ENCODE measurements around the gene CLEC6A. TPM values are rescaled to one million over a fixed set of nuclear protein-coding genes. Genes with fewer than 3 reads are reported as not detected.

CLEC6A gene
- total and polyA plus RNA-seq, 2 of the 8 experiments (the other 6 are each of a cell fraction or from before 2014, with no cell fraction given) = not detected

GRCh38 chr12:8507596-8507995, 51.8 kb downstream of the CLEC6A start:
- H3K36me3 ChIP-seq (ENCODE audit: control insufficient read depth in 2 of 4, insufficient read depth in 4 of 4, low read length in 3 of 4) = no peaks in the 10 kb centered on the region
- no peak overlapping the region; a peak in 1 of 4 replicates for H3K4me2 ChIP-seq (ENCODE audit: insufficient read depth in 1 of 2, low read depth in 2 of 2, low read length in 2 of 2)
- no peak overlapping the region for H2BK20ac ChIP-seq (ENCODE audit: low read length)
- H3K4me1 ChIP-seq (replicated peaks in 1 of 4; ENCODE audit: control insufficient read depth in 3 of 4, insufficient read depth in 4 of 4, low read length in 3 of 4) = peaks cover 0 to 17% (median 11%) of the 10 kb centered on the region in 4 experiments; a peak in 6 of 7 replicates
- H3K18ac ChIP-seq (ENCODE audit: extremely low read depth, low read length) = peak overlapping the region; percentile 60
- no peak overlapping the region for H3K9ac ChIP-seq (replicated peaks in 1 of 4; ENCODE audit: extremely low read depth in 1 of 4, low read depth in 3 of 4, low read length in 3 of 4)
- no peaks in the 10 kb centered on the region for H3K9me3 ChIP-seq (ENCODE audit: insufficient read depth in 2 of 2, low read depth in 1 of 2, low read length in 1 of 2)
- no peak overlapping the region for H4K5ac ChIP-seq (ENCODE audit: insufficient read length, low read depth, low read length)
- H3K4ac ChIP-seq (replicated peaks; ENCODE audit: insufficient read length, low read depth, low read length) = no peak overlapping the region
- ChIA-PET POLR2A (ENCODE audit: partially characterized antibody) (no interaction called here), CTCF (ENCODE audit: partially characterized antibody) (no interaction called here)
- TF ChIP-seq SP4 (IDR thresholded peaks at IDR 0.05; ENCODE audit: low read length) = no peak
- TF ChIP-seq EGR1 (IDR thresholded peaks at IDR 0.05; ENCODE audit: borderline replicate concordance, low read depth, low read length) = no peak
- no peak for TF ChIP-seq BCL11A (IDR thresholded peaks at IDR 0.05; ENCODE audit: low read depth in 2 of 2, low read length in 2 of 2)
- no peak for TF ChIP-seq USF2 (IDR thresholded peaks at IDR 0.05; ENCODE audit: low read length)
- no peak for TF ChIP-seq POLR2AphosphoS5 (IDR thresholded peaks at IDR 0.05; ENCODE audit: low read depth, low read length)
- TF ChIP-seq RBBP5 (IDR thresholded peaks at IDR 0.05; ENCODE audit: borderline replicate concordance, low read depth, low read length) = no peak
- TF ChIP-seq ZNF274 (IDR thresholded peaks at IDR 0.05; ENCODE audit: borderline replicate concordance, extremely low read depth, low read length) = no peak
- no peak for TF ChIP-seq KDM5A (IDR thresholded peaks at IDR 0.05; ENCODE audit: low read length)
- no peak for TF ChIP-seq SAP30 (IDR thresholded peaks at IDR 0.05; ENCODE audit: insufficient read depth, insufficient replicate concordance, low read length)
- no peak for TF ChIP-seq RXRA (IDR thresholded peaks at IDR 0.05; ENCODE audit: insufficient read depth, low read depth, low read length)
- TF ChIP-seq SP1 (IDR thresholded peaks at IDR 0.05; ENCODE audit: low read depth, low read length) = no peak
- TF ChIP-seq KDM1A (IDR thresholded peaks at IDR 0.05; ENCODE audit: borderline replicate concordance, low read length) = no peak
- no peak for TF ChIP-seq POU5F1 (IDR thresholded peaks at IDR 0.05; ENCODE audit: low read depth, low read length)
- no peaks in the 10 kb centered on the region for H3K79me2 ChIP-seq (ENCODE audit: control insufficient read depth in 1 of 2, insufficient read depth in 2 of 2, low read length in 2 of 2)
- FAIRE-seq (no peak), DNase-seq (ENCODE audit: low read depth in 1 of 2, low spot score in 2 of 2) (no peak)
- no peak overlapping the region for H4K8ac ChIP-seq (ENCODE audit: extremely low read depth, insufficient read depth, low read length)
- H4K91ac ChIP-seq (replicated peaks; ENCODE audit: insufficient read length, low read length) = no peak overlapping the region
- no peaks in the 10 kb centered on the region for H4K20me1 ChIP-seq (replicated peaks in 1 of 2; ENCODE audit: control insufficient read depth in 1 of 2, insufficient read depth in 2 of 2, low read length in 2 of 2)
- H2AK5ac ChIP-seq (ENCODE audit: low read depth, low read length) = no peak overlapping the region
- no peak overlapping the region for H2BK5ac ChIP-seq (ENCODE audit: low read depth, low read length)
- H3K14ac ChIP-seq (ENCODE audit: insufficient read length) = no peak overlapping the region
- no peak overlapping the region for H2BK120ac ChIP-seq (replicated peaks; ENCODE audit: low read depth, low read length)
- H3K27me3 ChIP-seq (replicated peaks in 1 of 4; ENCODE audit: control insufficient read depth in 3 of 4, extremely low read depth in 1 of 4, insufficient read depth in 3 of 4, low read length in 3 of 4) = no peaks in the 10 kb centered on the region
- WGBS, 2 experiments (ENCODE audit: extremely low coverage in 1 of 2, insufficient coverage in 1 of 2, insufficient read length in 1 of 2, insufficient replicate concordance in 2 of 2, low coverage in 1 of 2, low lambda C conversion rate in 2 of 2, missing lambda C conversion rate in 1 of 2) = 94% methylated on average over 3 of the region's 3 CpGs; no CpG with 5 or more reads in 1 of the 2 experiments
- peak overlapping the region; percentile 82; the same call in 1 of the 2 replicates for H2AFZ ChIP-seq (ENCODE audit: low read length)
- H3K23me2 ChIP-seq (ENCODE audit: low read depth, low read length) = no peaks in the 10 kb centered on the region
- H2BK15ac ChIP-seq (ENCODE audit: low read length) = peak overlapping the region; percentile 89; the same call in 1 of the 2 replicates
- no peak overlapping the region for H3K56ac ChIP-seq (replicated peaks; ENCODE audit: insufficient read length, low read depth, low read length)
- no peak overlapping the region for H3K23ac ChIP-seq (ENCODE audit: insufficient read length)
- H3K79me1 ChIP-seq (ENCODE audit: low read depth, low read length) = no peaks in the 10 kb centered on the region
- no peak overlapping the region for H3K27ac ChIP-seq (ENCODE audit: low read depth, low read length)
- 0 out of 2 replicates have a peak overlapping the region, but pooled peaks have one; percentile 78 for H2BK12ac ChIP-seq (ENCODE audit: low read depth, low read length)
- H3K4me3 ChIP-seq (ENCODE audit: extremely low read depth in 1 of 4, insufficient read depth in 2 of 4, low read depth in 3 of 4, low read length in 4 of 4) = no peak overlapping the region

All from H1 (cell line).